ENCODE data around the gene AGAP3.

AGAP3 gene

GRCh38 chr7:151189038-151189437 lies 102.8 kb downstream of the AGAP3 start:
- TF ChIP-seq GATA3 (IDR thresholded peaks at IDR 0.05; ENCODE audit: low read depth, low read length) (no peak), GATA2 (IDR thresholded peaks at IDR 0.05; ENCODE audit: low read depth, low read length) (no peak)

GRCh38 chr7:151191544-151191943 lies 105.3 kb downstream of the AGAP3 start:
- TF ChIP-seq GATA2 (IDR thresholded peaks at IDR 0.05; ENCODE audit: low read depth, low read length) (no peak), GATA3 (IDR thresholded peaks at IDR 0.05; ENCODE audit: low read depth, low read length) (no peak)

GRCh38 chr7:151192002-151192539 lies 105.8 kb downstream of the AGAP3 start:
- TF ChIP-seq GATA3 (IDR thresholded peaks at IDR 0.05; ENCODE audit: low read depth, low read length) (no peak), GATA2 (IDR thresholded peaks at IDR 0.05; ENCODE audit: low read depth, low read length) (no peak)

- no peak for TF ChIP-seq GATA3 (IDR thresholded peaks at IDR 0.05; ENCODE audit: low read depth, low read length)
- TF ChIP-seq GATA2 (IDR thresholded peaks at IDR 0.05; ENCODE audit: low read depth, low read length) = no peak
Observed at GRCh38 chr7:151193203-151193978, 107.1 kb downstream of the AGAP3 start.
